HTERT RPE-1 (cell line): ENCODE results near the gene SYNC.

Experiments
- in situ Hi-C: fragments of 300-500 bp; cut with MboI; formaldehyde crosslinking; loops from 4 replicates; pipeline ENCODE4 v1.14.3; 2020; ENCODE audit warnings: low sequenced_read_pairs

Gene SYNC

DNA sequence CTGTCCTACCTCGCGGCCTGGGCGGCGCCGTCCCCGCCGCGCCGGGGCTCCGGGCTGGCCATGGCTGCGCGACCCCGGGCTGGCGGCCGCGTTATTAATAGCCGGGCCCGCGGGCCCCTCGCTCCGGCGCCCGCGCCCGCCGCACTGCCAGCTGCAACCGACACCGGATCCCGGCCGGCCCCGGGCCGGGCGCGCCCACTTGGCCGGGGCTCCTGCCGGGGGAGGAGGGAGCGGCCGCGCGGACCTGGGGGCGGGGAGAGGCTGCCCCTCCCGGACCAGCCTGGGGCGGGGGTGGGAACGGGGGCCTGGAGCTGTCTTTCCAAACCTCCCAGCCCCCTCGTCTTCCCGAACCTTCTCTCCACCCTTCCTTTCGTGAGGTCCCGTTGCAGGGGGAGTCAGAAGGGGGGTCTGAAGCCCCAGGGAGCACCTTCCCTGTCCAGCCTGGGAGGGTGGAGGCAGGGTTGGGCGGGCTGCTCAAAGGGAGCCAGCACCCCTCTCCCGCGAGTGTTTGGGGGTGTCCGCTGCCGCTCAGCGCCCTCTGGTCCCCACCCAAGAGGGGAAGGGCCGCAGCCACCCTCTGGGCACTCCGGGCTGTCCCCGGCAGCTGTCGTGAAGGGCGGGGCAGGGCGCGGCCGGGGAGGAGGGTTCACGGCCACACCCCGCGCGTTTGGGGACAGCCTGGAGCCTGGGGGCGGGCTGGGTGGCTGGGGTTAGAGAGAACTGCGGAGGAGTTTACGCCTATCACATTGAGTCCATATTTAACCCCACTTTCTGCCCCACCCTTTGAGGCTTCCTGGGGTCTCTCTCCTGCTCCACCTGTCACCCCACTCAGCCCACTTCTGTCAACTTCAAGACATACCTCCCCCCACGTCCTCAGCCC, at the start of gene SYNC:
TSS of gene SYNC (minus strand) at position 172 of the 880 bp plus-strand sequence. CDS start at position 62, 110 bp downstream.
- in situ Hi-C loops, result no loop called here

GRCh38 chr1:32749771-32750170, 47.2 kb upstream of the SYNC start:
- in situ Hi-C loops, result no loop called here

- in situ Hi-C loops, result no loop called here
Observed at GRCh38 chr1:32749332-32749731, 46.8 kb upstream of the SYNC start.

- in situ Hi-C loops, result no loop called here
Observed at GRCh38 chr1:32748926-32749325, 46.4 kb upstream of the SYNC start.

DNA sequence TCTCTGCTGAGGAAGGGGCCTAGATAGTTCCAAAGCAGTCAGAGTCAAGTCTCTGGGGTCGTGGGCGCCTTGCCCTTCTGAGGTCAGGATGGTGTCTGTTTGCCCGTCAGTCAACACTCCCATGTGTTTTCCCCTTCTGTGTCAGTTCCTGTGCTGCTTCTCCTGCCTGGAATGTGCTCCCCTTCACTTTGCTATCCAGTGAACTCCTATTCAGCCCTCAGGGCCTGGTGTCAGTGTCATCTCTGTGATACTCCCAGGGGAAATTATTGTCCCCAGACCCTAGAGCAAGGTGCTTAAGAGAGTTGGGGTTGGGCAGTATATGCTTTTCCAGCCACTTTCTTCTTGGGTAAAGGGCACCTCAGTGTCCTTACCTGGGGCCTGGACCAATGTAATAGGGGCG, 45.8 kb upstream of the SYNC start:
- in situ Hi-C loops, result no loop called here

DNA sequence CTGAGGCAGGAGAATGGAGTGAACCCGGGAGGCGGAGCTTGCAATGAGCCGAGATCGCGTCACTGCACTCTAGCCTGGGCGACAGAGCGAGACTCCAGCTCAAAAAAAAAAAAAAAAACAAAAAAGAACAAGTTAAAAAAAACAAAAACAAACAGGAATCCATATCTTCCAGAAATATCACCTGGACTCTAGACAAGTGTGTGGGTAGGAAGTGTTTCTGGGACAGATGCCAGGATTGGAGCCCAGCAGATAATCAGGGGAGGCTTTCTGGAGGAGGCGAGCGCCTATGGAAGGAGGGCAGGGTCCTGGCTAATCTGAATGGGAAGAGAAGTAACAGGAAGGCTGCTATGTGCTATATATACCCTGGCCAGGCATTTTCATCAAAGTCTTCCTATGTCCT, 43.6 kb upstream of the SYNC start:
- in situ Hi-C loops, result no loop called here

- in situ Hi-C loops, result no loop called here
Observed at GRCh38 chr1:32744071-32744425, 41.5 kb upstream of the SYNC start.

DNA sequence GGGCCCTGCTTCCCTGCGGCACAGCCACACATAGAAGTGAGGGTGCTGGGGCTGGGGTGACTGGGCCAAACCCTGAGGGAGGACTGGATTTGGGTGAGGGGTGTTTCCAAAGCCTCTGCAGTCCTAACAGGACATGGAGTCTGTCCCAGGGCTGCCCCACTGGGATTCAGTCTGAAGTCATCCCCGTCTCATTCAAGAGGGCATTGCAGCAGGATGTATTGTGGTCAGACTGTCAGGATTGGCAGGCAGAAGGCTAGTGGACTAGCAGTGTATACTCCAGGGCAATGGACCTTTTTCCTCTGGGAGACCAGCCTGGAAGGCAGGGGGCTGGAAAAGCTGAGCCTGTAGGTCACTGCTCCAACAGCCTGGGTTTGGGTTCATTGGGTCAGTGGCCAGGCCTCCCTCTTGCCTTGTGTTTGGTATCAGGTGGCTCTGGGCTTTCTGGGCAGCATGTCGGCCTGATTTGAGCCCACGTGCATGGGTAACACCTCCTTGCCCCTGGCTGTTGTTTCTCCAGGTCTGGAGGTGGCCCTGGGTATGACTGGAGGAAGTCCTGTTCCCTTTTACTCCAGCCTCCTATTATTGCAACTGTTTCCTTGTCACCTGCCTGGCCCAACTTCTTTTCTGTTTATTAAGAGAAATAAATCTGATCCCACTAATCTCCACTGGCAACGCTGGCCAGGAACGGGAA, 41.0 kb upstream of the SYNC start:
- in situ Hi-C loops, result no loop called here

- in situ Hi-C loops, result no loop called here
Observed at GRCh38 chr1:32742956-32743355, 40.4 kb upstream of the SYNC start.

DNA sequence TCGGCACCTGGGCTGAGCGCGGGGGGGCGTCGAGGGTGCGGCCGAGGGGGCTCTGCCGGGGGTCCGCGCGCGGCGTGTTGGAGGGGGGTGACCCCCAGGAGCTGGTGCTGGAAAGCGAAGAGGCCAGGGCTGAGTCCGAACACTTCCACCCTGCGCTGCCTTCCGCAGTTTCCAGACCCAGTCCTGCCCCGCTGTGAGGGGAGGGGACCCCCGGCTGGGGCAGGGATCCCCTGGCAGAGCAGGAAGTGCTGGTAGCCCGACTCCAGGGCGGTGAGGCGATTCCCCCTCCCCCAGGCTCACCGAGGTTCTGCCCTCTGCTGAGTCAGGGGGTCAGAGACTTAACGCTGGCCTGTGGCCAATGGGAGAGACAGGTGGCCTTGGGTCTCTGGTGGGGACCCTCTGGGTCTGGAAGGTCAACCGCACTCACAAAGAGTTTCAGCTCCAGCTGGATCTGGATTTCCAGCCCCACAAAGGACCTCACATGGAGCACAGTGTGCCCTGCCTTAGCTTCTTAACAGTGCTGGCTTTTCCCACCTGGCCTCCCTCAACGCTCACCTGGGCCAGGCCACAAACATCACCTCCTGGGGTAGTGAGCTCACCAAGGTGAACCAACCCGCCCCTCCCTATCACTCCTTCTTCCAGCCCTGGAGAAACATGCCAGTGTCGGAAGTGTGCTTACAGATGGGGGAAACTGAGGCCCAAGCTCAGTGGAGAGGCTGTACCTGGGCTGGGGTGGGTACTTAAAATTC, 39.8 kb upstream of the SYNC start:
- in situ Hi-C loops, result no loop called here

- in situ Hi-C loops, result no loop called here
Observed at GRCh38 chr1:32741413-32742198, 39.0 kb upstream of the SYNC start.

DNA sequence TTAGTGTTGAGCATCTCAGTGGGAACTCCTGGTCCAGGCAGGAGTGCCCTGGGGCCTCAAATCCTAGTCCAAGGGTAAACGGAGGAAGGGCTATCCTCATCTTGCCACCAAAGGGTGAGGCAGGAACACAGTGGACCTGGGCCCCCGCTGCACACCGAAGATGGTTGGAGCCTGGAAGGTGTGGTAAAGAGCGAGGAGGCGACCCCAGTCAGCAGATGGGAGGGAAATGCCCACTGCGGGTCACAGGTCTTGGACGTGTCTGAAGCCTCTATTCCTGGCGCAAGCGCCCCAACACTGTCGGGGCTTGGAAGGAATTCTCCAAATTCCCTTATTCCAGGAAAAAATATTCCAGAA, 38.5 kb upstream of the SYNC start:
- in situ Hi-C loops, result no loop called here

DNA sequence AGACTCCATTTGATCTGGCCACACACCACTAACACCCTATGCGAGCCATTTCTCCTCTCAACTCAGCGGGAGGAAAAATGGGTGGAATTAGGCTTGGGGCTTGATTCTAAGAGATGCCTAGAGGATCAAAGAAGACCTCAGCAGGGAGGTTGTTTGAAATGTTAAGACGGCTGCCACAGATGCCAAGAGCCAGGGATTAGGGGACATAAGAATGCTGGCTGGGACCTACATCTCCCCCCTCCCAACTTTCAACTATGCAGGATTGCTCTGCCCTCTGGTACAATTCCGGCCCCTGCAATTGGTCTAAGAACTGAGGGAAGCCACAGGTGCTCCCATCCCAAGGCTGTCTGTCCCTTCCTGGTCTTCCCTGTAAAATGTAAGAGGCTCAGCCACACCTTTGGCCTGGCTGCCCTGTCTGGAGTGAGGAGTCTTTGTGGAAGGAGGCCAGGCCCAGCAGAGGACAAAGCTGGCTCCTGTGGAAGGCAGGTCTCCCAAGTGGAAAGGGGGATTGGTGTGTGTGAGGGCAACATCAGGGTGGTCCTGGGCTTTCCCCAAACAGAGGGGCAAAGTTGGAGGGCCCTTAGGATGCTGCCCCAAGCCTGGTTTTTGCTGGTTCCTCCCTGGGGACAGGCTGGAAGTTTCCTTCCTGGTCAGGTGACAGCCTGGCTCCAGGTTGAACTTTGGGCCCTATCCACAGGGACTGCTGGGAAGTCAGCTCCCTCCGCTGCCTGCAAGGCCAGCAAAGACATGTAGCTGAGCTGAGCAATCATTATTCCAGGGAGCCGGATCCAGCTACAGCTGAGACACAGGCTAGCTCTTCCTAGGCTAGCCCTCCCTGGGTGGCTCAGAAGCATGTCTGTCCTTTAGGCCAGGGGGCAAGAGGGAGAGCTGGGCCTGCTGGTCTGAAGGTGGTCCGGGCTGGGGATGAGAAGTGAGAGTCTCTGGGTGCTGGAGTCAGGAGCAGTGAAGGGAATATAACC, 34.5 kb upstream of the SYNC start:
- in situ Hi-C loops, result no loop called here

- in situ Hi-C loops, result no loop called here
Observed at GRCh38 chr1:32733582-32734321, 31.2 kb upstream of the SYNC start.

DNA sequence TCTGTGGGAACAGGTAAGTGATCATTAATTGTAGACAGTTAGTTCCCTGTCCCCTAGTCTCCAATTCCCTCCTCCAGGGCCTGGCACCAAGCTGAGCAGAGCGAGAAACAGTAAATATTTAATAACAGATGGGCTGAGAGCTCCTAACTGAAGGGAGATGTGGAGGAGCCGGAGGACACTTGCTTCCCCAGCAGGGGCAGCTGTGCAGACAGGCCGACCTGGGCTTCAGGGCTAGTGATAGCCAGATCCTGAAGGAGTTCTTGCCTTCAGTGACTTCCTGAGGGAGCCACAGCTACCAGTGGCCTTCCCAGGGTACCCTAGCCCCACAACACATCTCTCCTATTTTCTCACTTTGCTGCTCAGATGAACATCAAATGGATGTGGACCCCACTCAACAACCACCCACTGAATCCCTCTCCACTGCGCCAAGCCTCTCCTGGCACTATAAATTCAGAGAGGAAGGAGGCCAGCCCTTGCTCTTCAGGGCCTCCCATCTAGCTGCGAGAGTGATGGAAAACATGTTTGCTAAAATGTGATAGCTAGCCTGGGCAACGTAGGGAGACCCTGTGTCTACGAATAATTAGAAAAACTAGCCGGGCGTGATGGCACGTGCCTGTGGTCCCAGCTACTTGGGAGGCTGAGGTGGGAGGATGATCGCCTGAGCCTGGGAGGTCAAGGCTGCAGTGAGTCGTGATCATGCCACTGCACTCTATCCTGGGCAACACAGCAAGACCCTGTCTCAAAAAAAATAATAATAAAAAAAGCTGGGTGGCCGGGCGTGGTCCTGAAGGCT, 26.9 kb upstream of the SYNC start:
- in situ Hi-C loops, result no loop called here

- in situ Hi-C loops, result no loop called here
Observed at GRCh38 chr1:32728413-32729077, 26.0 kb upstream of the SYNC start.

DNA sequence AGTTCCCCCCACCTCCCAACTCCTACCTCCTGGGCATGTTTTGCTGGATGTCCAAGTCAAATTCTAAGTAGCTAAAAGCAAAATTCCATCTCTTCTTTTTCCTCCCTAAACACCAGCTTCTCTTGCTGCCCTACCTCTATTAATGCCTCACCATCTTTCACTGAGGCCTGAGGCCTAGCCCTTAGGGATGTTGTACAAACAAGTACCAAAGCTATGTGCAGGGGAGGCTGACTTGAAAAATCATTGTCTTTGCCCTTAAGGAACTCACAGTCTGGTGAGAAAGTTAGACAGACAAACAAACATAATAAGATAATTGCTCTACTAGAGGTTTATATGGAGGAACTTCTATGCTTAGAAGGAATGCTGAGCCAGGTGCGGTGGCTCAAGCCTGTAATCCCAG, 25.3 kb upstream of the SYNC start:
- in situ Hi-C loops, result no loop called here

GRCh38 chr1:32725615-32725982, 23.0 kb upstream of the SYNC start:
- in situ Hi-C loops, result no loop called here
